ENCODE measurements around the gene CFAP251.
"Not testable (repeated sequence)": the region's sequence is repeated elsewhere in the genome, so short reads cannot be mapped to it uniquely, and the experiment has no call there.

Gene CFAP251

GRCh38 chr12:121925358-121925695, 6.9 kb downstream of the CFAP251 start:
- TF ChIP-seq POLR2A (IDR thresholded peaks at IDR 0.05; ENCODE audit: low read depth, low read length) = no peak
- no peak for FAIRE-seq
- no peak for DNase-seq (ENCODE audit: insufficient read length, low spot score)

- DNase-seq (ENCODE audit: insufficient read length, low spot score) (no peak), FAIRE-seq (no peak)
- TF ChIP-seq POLR2A (IDR thresholded peaks at IDR 0.05; ENCODE audit: low read depth, low read length) = no peak
These were observed 8.7 kb downstream of the CFAP251 start for GRCh38 chr12:121926874-121927706.

GRCh38 chr12:121927813-121928212, 9.4 kb downstream of the CFAP251 start:
- DNase-seq (ENCODE audit: insufficient read length, low spot score) (no peak), FAIRE-seq (no peak)
- TF ChIP-seq POLR2A (IDR thresholded peaks at IDR 0.05; ENCODE audit: low read depth, low read length) = no peak

GRCh38 chr12:121929545-121929944, 11.2 kb downstream of the CFAP251 start:
- FAIRE-seq; DNase-seq (ENCODE audit: insufficient read length, low spot score): not testable (repeated sequence)

GRCh38 chr12:121930862-121931261, 12.5 kb downstream of the CFAP251 start:
- no peak for DNase-seq (ENCODE audit: insufficient read length, low spot score)
- no peak for TF ChIP-seq POLR2A (IDR thresholded peaks at IDR 0.05; ENCODE audit: low read depth, low read length)
- FAIRE-seq = no peak

GRCh38 chr12:121932176-121932536, 13.8 kb downstream of the CFAP251 start:
- DNase-seq (ENCODE audit: insufficient read length, low spot score) (no peak), FAIRE-seq (no peak)
- no peak for TF ChIP-seq POLR2A (IDR thresholded peaks at IDR 0.05; ENCODE audit: low read depth, low read length)

- no peak for DNase-seq (ENCODE audit: insufficient read length, low spot score)
- no peak for FAIRE-seq
- no peak for TF ChIP-seq POLR2A (IDR thresholded peaks at IDR 0.05; ENCODE audit: low read depth, low read length)
These were observed 14.6 kb downstream of the CFAP251 start for GRCh38 chr12:121932914-121933521.

- FAIRE-seq (no peak), DNase-seq (ENCODE audit: insufficient read length, low spot score) (no peak)
- no peak for TF ChIP-seq POLR2A (IDR thresholded peaks at IDR 0.05; ENCODE audit: low read depth, low read length)
These were observed 15.3 kb downstream of the CFAP251 start for GRCh38 chr12:121933522-121934308.

- FAIRE-seq (no peak), DNase-seq (ENCODE audit: insufficient read length, low spot score) (no peak)
These were observed 15.9 kb downstream of the CFAP251 start for GRCh38 chr12:121934309-121934664.

GRCh38 chr12:121937654-121938053, 19.3 kb downstream of the CFAP251 start:
- DNase-seq (ENCODE audit: insufficient read length, low spot score) = no peak
- no peak for TF ChIP-seq POLR2A (IDR thresholded peaks at IDR 0.05; ENCODE audit: low read depth, low read length)
- no peak for FAIRE-seq

More at GRCh38 chr12:121934309-121934664, 15.9 kb downstream of the CFAP251 start:
- no peak for TF ChIP-seq POLR2A (IDR thresholded peaks at IDR 0.05; ENCODE audit: low read depth, low read length)

- DNase-seq (ENCODE audit: insufficient read length, low spot score) = no peak
- no peak for TF ChIP-seq POLR2A (IDR thresholded peaks at IDR 0.05; ENCODE audit: low read depth, low read length)
- FAIRE-seq = no peak
These were observed 20.8 kb downstream of the CFAP251 start for GRCh38 chr12:121939186-121939585.

GRCh38 chr12:121939992-121940766, 21.8 kb downstream of the CFAP251 start:
- FAIRE-seq (no peak), DNase-seq (ENCODE audit: insufficient read length, low spot score) (no peak)
- TF ChIP-seq POLR2A (IDR thresholded peaks at IDR 0.05; ENCODE audit: low read depth, low read length) = no peak

GRCh38 chr12:121942145-121942718, 23.8 kb downstream of the CFAP251 start:
- FAIRE-seq (no peak), DNase-seq (ENCODE audit: insufficient read length, low spot score) (no peak)
- no peak for TF ChIP-seq POLR2A (IDR thresholded peaks at IDR 0.05; ENCODE audit: low read depth, low read length)
